HG03565 (cell line): ENCODE measurements around the gene TTC17.
"Not testable (repeated sequence)": the region's sequence is repeated elsewhere in the genome, so short reads cannot be mapped to it uniquely, and the experiment has no call there.

Experiments
- ATAC-seq: cut with Tn5 transposase; IDR thresholded peaks from one replicate; pipeline ENCODE4 v1.9.1; 2021; ENCODE audit warnings: mild to moderate bottlenecking, moderate library complexity; ENCODE audit not compliant: unreplicated experiment

TTC17 gene

GRCh38 chr11:43459246-43459645 lies 100.5 kb downstream of the TTC17 start:
- ATAC-seq, result no peak

GRCh38 chr11:43462359-43462758 lies 103.6 kb downstream of the TTC17 start:
- no peak for ATAC-seq

GRCh38 chr11:43467958-43468357 lies 109.2 kb downstream of the TTC17 start:
- no peak for ATAC-seq

GRCh38 chr11:43477491-43477890 lies 118.8 kb downstream of the TTC17 start:
- not testable (repeated sequence) for ATAC-seq

GRCh38 chr11:43486141-43486540 lies 127.4 kb downstream of the TTC17 start:
- ATAC-seq, result no peak

GRCh38 chr11:43489869-43490465 lies 131.2 kb downstream of the TTC17 start:
- no peak for ATAC-seq

GRCh38 chr11:43492701-43493100 lies 134.0 kb downstream of the TTC17 start:
- no peak for ATAC-seq

GRCh38 chr11:43493431-43493830 lies 134.7 kb downstream of the TTC17 start:
- ATAC-seq, result no peak

- no peak for ATAC-seq
Observed at GRCh38 chr11:43497144-43497543, 138.4 kb downstream of the TTC17 start.

- ATAC-seq, result no peak
Observed at GRCh38 chr11:43498561-43498960, 139.8 kb downstream of the TTC17 start.

- no peak for ATAC-seq
Observed at GRCh38 chr11:43503417-43503816, 144.7 kb downstream of the TTC17 start.

GRCh38 chr11:43504316-43504950 lies 145.7 kb downstream of the TTC17 start:
- ATAC-seq, result no peak

GRCh38 chr11:43505171-43505570 lies 146.5 kb downstream of the TTC17 start:
- no peak for ATAC-seq

GRCh38 chr11:43507171-43507570 lies 148.5 kb downstream of the TTC17 start:
- ATAC-seq, result no peak

GRCh38 chr11:43508511-43508918 lies 149.8 kb downstream of the TTC17 start:
- ATAC-seq, result no peak

GRCh38 chr11:43511959-43512358 lies 153.2 kb downstream of the TTC17 start:
- no peak for ATAC-seq

GRCh38 chr11:43515090-43515489 lies 156.4 kb downstream of the TTC17 start:
- ATAC-seq, result no peak

GRCh38 chr11:43516316-43516850 lies 157.7 kb downstream of the TTC17 start:
- ATAC-seq, result no peak

- ATAC-seq, result no peak
Observed at GRCh38 chr11:43517518-43517917, 158.8 kb downstream of the TTC17 start.

GRCh38 chr11:43518408-43519160 lies 159.9 kb downstream of the TTC17 start:
- ATAC-seq, result no peak

- ATAC-seq, result no peak
Observed at GRCh38 chr11:43521471-43521870, 162.8 kb downstream of the TTC17 start.

- ATAC-seq, result no peak
Observed at GRCh38 chr11:43523632-43524031, 164.9 kb downstream of the TTC17 start.
